ENCODE measurements around the gene CADM1. TPM values are rescaled to one million over a fixed set of nuclear protein-coding genes. Genes with fewer than 3 reads are reported as not detected.

The CADM1 gene
- total RNA-seq, 1 experiment from 2014 or later = 0.79 TPM

DNA sequence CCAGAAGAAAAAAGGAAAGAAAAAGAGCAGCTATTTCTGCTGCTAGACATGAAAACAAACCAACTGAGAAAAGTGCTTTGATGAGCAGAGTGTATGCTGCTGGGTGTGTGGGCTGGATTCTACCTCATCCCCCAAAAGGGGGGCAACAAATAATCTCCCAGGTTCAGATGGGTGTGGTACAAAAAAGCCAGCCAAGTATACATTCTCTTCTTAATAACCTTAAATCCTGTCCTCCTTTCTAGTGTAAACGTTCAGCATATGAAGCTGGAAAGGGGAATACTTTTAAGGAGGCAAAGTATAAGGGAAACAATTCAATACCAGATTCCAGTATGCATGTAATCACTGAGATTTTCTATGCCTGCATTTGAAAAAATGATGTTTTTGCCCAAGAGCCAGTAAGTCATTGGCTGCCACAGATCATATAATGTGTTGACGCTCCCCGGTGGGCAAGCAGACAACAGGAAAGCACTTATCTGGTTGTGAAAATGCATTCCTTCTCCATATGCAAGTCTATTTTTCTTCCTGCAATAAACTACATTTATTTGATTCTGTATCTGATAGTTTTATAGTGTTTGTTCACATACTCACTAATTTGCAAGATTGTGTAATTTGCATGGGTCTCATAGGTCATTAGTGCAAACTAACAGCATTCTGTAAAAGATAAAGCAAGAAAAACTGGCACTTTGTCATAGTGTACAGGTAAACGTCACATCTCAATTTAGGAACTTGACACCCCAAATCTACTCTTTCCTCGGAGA, 201.1 kb downstream of the CADM1 start (continued):
- TF ChIP-seq, protein P1, sequence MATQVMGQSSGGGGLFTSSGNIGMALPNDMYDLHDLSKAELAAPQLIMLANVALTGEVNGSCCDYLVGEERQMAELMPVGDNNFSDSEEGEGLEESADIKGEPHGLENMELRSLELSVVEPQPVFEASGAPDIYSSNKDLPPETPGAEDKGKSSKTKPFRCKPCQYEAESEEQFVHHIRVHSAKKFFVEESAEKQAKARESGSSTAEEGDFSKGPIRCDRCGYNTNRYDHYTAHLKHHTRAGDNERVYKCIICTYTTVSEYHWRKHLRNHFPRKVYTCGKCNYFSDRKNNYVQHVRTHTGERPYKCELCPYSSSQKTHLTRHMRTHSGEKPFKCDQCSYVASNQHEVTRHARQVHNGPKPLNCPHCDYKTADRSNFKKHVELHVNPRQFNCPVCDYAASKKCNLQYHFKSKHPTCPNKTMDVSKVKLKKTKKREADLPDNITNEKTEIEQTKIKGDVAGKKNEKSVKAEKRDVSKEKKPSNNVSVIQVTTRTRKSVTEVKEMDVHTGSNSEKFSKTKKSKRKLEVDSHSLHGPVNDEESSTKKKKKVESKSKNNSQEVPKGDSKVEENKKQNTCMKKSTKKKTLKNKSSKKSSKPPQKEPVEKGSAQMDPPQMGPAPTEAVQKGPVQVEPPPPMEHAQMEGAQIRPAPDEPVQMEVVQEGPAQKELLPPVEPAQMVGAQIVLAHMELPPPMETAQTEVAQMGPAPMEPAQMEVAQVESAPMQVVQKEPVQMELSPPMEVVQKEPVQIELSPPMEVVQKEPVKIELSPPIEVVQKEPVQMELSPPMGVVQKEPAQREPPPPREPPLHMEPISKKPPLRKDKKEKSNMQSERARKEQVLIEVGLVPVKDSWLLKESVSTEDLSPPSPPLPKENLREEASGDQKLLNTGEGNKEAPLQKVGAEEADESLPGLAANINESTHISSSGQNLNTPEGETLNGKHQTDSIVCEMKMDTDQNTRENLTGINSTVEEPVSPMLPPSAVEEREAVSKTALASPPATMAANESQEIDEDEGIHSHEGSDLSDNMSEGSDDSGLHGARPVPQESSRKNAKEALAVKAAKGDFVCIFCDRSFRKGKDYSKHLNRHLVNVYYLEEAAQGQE (IDR thresholded peaks at IDR 0.05; ENCODE audit: low read depth) = no peak
- no peak for TF ChIP-seq CEBPB (IDR thresholded peaks at IDR 0.05; ENCODE audit: low read depth)

DNA sequence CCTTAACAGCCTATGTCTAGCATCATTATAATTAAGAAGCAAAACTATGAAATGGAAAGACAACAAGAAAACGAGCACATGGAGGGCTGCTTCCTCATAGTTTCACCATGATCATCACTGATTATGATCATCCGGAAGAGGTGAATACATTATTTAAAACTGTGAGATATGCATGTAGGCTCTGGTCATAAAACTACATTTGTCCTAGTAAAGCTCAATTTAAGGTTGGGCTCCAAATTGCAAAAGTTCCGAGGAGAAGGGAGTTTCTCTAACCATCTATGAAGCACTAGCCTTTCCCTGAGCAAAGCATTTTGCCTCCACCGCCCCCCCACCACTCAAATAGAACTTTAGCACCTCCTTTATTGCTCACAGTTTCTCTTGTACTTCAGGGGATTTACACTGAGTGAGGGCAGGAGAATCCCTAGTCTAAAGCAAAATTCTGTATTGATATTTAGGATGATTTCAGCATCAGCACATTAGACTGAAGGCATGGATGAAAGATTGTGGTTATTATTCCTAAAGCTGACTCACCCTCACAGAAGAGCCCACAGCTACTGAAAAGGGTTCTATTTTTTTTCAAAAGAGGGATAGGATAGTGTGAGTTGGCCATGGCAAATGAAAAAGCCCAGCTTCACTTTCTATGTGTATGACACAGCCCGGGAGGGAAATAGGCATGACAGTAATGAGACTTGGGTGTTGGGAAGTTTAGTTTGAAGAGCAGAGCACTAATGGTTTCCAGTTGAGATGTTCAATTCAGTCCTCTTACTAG, 203.4 kb downstream of the CADM1 start:
- no peak overlapping the region for H3K27ac ChIP-seq (ENCODE audit: low read depth, low read length)
- no peak for ATAC-seq
- H3K9me3 ChIP-seq (ENCODE audit: control insufficient read depth in 1 of 2, insufficient read depth in 1 of 2, low read depth in 1 of 2, low read length in 2 of 2) = no peaks in the 10 kb centered on the region; a peak in 2 of 4 replicates
- TF ChIP-seq SRF (IDR thresholded peaks at IDR 0.05; ENCODE audit: low read depth) (no peak), JUND (IDR thresholded peaks at IDR 0.05) (no peak), TCF7L2 (IDR thresholded peaks at IDR 0.05; ENCODE audit: borderline replicate concordance, extremely low read depth, insufficient read depth, insufficient read length) (no peak), ZFX (IDR thresholded peaks at IDR 0.05) (no peak)
- TF ChIP-seq, protein P2, sequence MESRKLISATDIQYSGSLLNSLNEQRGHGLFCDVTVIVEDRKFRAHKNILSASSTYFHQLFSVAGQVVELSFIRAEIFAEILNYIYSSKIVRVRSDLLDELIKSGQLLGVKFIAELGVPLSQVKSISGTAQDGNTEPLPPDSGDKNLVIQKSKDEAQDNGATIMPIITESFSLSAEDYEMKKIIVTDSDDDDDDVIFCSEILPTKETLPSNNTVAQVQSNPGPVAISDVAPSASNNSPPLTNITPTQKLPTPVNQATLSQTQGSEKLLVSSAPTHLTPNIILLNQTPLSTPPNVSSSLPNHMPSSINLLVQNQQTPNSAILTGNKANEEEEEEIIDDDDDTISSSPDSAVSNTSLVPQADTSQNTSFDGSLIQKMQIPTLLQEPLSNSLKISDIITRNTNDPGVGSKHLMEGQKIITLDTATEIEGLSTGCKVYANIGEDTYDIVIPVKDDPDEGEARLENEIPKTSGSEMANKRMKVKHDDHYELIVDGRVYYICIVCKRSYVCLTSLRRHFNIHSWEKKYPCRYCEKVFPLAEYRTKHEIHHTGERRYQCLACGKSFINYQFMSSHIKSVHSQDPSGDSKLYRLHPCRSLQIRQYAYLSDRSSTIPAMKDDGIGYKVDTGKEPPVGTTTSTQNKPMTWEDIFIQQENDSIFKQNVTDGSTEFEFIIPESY (IDR thresholded peaks at IDR 0.05; ENCODE audit: extremely low read depth, insufficient replicate concordance, low read length) = no peak
- no peaks in the 10 kb centered on the region for H3K27me3 ChIP-seq (ENCODE audit: insufficient read depth, low read length)
- intact Hi-C loops (cut with micrococcal nuclease) = no loop called here
- POLR2A ChIA-PET = no interaction called here
- no peaks in the 10 kb centered on the region for H3K36me3 ChIP-seq (ENCODE audit: control insufficient read depth in 1 of 2, insufficient read depth in 2 of 2, low read length in 2 of 2)
- BruUV-seq (replicated peaks) = no TSS peak
- H3K4me1 ChIP-seq (ENCODE audit: control insufficient read depth in 1 of 2, insufficient read depth in 2 of 2, low read length in 2 of 2) = no peaks in the 10 kb centered on the region
- H3K79me2 ChIP-seq (ENCODE audit: insufficient read depth, low read length) = no peaks in the 10 kb centered on the region
- DNase-seq (ENCODE audit: low read depth, low spot score) = no peak
- H3K9ac ChIP-seq (ENCODE audit: low read length) = no peak overlapping the region
- RAD21 ChIA-PET (ENCODE audit: low non-redundant PET in 1 of 2, low total read pairs in 2 of 2, uncharacterized antibody in 2 of 2, unreplicated experiment in 2 of 2) = no interaction called here
- no peak overlapping the region for H2AFZ ChIP-seq (ENCODE audit: low read depth, low read length, poor library complexity, severe bottlenecking)
- no peak overlapping the region for H3K4me3 ChIP-seq (replicated peaks in 1 of 2; ENCODE audit: low read depth in 1 of 2, low read length in 2 of 2)
- CTCF ChIA-PET = no interaction called here
- H3K4me2 ChIP-seq (ENCODE audit: low read length) = no peak overlapping the region
- no peaks in the 10 kb centered on the region for H3K9me2 ChIP-seq (ENCODE audit: insufficient read depth)
- H4K20me1 ChIP-seq (ENCODE audit: insufficient read depth) = no peaks in the 10 kb centered on the region

Measured in HCT116 (cell line).